GM21723 (cell line): ENCODE measurements around the gene MANSC1.

Experiments used
- ATAC-seq: cut with Tn5 transposase; IDR thresholded peaks from one replicate; pipeline ENCODE4 v1.9.1; 2021; ENCODE audit warnings: mild to moderate bottlenecking, moderate library complexity; ENCODE audit not compliant: unreplicated experiment

MANSC1 gene

DNA sequence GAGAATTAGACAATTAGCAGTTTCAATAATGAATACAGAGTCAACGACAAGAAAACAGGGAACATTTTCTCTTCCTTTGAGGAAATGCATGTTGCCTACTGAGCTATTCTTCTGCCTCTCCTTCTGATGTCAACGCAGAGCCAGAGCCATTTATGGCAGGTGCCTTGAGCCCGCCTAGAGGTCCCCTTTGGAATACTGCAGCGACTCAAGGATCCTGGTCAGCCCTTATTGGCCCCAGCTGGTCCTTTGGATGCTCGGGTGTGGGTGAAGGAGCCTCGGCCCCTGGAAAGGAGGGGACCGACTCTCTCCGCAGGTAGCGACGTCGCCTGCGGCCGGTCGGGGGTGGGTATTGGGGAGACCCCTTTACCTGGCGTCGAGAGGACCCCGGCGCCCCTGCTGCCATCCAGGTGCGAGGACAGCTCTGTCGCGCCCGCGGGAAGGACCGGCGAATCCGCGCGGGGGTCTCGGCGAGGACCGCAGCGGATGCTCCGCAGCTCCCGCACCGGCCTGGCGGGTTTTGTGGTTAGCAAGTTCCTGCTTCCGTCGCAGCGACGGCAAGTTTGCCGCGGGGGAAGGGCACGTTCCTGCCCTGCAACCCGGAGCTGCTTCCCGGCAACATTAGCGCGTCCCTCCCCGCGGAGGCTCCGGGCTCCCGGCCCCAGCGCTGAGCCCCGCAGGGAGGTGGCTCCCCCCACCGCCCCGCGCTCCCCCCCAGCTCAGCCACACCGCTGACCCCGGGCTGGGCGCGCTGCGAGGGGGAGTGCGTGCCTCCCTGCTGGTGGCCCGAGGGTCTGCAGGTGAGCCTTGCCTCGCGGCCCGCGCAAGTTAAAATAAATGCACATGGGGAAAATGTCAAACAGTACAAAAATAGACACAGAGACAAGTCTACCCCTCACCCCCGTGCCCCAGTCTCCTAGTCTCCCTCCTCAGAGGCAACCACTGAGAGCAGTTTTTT is at the start of gene MANSC1:
TSS of gene MANSC1 (minus strand) at position 532 of the 955 bp plus-strand sequence. CDS start 6,928 bp downstream, outside the sequence.
- no peak for ATAC-seq

DNA sequence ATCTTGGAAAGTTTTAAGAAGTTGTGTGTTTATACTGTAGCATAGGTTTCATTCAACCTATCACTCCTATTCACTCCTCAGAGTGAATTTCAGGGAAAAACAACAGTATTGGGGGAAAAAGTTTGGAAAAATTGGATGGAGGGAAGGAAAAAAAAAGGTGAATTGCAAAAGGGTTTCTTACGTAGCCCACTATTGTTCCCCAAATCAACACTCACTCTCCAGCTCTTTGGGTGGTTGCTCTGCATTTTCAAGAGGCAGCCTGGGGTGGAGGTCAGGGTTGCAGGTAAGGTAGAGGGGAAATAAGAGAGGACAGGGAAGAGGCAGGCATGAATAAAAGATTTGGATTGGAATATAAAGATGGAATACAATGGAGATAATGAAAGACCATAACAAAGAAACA is 49.1 kb upstream of the MANSC1 start:
- no peak for ATAC-seq

DNA sequence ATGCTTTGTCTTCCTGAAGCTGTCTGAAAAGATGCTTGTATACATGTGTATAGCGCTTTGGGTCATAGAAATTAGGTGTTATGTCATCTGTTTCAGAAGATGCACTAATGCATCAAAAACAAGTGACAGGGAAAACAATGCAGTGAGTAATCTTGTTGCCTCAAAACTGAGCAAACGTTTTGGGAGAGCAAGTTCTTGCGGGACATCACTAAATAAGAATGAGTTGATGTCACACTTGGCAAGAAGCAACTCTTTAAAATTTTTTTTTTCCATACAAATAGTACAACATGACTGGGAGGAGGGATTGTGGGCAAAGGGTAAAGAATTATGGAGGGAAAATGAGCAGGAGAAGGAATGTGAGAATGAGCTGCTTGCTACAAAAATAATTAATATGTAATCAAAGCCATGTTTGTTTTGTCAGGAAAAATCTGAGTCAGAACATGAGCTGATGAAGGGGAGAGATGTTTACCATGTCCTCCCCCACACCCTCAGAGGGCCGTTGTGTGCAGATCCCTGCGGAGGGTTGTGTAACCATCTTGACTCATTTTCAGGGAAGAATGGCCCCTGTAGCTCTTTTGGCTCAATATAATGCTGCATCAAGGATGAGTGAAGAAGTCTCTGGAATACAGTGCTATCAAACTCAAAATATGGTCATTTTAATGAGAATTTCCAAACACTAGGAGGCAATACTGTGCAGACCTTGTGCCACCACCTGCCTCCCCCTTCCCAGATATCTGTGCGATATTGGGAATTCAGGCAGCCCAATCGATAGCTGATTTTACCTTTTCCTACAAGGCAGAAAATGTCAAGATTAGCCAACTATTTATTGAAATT is 48.2 kb upstream of the MANSC1 start:
- ATAC-seq = no peak

DNA sequence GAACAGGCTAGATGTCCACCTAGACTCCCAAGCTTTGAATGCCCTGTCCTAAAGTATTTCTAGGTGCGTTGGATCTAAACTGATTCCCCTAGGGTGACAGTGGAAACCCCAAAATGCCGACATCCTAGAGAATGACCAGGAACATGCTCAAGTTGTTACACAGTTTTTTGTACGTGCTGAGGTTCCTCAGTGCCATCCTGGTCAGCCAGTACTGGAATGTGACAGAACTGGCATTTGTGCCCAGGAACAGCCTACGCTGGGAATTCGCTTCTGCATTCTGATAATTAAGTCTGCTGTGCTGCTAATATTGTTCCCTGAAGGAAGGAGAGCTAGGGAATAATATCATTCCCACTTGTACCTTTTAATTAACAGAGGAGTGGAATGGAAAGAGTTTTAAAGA is 47.1 kb upstream of the MANSC1 start:
- no peak for ATAC-seq

DNA sequence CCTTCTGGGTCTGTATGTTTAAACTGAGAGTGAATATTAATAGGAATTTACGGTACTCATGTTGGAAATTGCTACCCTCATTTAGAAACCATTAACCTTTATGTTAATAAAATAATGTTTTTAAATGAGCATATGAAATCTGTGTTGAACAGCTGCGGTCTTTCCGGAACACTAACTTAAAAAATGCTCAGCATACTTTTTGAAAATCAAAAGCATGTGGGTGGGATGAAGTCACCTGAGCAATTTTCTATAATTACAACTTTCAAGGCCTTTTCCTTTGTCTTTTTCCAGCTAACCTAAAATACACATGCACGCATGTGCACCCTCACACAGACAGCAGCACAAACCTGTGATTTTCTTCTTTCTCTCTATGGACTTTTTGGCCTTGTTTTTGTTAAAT is 46.7 kb upstream of the MANSC1 start:
- ATAC-seq = no peak

DNA sequence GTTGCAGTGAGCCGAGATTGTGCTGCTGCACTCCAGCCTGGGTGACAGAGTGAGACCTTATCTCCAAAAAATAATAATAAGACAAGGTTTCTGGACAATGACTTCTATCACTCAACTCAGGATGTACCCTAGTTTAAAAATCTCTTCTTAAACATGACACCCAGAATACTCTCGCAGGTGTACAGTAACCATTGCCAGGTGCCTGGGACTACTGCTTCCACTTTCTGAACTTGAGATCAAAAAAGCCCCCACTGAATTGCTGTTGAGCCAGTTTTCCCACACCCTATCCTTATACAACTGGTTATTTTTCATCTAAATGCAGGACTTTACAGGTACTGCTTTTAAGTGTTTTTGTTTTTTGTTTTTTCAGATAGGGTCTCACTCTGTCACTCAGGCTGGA is 43.1 kb upstream of the MANSC1 start:
- no peak for ATAC-seq

DNA sequence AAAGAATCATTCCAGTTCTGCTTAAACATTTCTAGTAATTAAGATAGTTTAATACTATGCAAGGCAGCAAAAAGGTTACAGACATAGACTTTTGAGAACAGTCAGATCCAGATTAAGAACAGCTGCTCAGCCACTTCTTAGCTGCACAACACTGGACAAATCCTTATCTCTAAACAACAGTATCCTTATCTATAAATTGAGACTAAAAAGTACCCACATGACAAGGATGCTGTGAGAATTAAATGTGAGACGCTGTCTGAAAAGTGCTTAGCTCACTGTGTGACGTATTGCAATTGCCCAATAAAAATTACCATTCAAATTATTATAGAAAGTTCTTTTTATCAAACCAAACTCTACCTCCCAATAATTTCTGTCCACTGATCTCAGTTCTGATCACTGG is 42.4 kb upstream of the MANSC1 start:
- no peak for ATAC-seq

DNA sequence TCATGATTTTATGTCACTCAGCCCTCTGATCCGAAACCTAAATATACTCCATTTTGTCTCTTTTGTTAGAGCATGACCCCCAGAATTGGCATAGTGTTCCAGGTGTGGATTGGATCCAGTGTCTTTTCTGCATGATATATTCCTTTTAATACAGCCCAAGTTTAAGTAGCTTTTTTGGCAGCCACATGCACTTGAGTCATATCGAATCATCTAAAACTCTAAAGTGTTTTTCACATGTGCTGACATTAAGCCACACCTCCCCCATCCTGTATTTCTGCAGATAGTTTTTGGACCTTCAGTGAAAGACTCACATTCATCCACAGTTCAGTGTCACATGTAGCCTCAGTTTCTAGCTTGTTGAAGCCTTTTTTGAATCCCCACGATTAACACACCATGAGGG is 37.5 kb upstream of the MANSC1 start:
- ATAC-seq = no peak

DNA sequence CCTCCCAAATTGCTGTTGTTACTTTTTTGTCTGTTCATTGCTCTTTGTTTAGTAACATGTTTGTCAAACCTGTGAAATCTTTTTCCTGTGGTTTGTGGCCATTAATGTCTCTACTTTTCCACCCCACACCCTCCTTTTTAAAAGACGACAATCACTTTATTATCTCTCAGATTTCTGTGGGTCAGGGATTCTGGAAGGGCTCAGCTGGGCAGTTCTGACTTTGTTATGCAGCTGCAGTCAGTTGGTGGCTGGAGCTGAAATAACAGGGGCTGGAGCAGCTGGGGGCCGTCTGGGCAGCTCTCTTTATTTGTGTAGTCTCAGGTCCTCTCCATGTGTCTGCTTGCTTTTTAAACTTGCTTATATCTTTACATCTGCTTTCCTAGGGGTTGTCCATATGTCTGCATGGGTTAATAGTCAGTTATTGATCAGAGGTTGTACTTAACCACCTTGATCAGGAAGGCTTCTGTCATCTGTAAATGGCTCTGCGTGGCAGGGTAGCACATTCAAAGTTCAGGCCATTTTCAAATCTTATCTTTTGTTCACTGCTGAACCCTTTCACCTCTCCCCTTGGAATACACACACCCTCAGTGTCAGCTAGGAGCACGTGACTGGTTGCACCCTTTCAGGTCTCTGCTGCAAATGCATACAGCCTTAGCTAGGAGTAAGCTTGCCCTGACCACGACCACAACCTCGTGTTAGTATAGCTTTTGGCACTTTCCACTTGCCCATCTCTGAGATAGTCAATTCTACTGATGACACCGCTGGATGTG is 34.7 kb upstream of the MANSC1 start:
- ATAC-seq = no peak

DNA sequence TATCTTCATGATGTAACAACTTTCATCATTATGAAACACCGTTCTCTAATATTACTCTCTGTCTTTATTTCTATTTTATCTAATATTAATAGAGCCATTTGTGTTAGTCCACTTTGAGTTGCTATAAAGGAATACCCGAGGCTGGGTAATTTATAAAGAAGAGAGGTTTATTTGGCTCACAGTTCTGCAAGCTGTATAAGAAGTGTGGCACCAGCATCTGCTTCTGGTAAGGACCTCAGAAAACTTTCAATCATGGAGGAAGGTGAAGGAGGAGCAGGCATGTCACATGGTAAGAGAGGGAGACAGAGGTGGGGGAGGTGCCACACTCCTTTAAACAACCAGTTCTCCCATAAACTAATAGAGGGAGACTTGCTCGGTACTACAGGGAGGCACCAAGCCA is 31.9 kb upstream of the MANSC1 start:
- ATAC-seq = no peak

DNA sequence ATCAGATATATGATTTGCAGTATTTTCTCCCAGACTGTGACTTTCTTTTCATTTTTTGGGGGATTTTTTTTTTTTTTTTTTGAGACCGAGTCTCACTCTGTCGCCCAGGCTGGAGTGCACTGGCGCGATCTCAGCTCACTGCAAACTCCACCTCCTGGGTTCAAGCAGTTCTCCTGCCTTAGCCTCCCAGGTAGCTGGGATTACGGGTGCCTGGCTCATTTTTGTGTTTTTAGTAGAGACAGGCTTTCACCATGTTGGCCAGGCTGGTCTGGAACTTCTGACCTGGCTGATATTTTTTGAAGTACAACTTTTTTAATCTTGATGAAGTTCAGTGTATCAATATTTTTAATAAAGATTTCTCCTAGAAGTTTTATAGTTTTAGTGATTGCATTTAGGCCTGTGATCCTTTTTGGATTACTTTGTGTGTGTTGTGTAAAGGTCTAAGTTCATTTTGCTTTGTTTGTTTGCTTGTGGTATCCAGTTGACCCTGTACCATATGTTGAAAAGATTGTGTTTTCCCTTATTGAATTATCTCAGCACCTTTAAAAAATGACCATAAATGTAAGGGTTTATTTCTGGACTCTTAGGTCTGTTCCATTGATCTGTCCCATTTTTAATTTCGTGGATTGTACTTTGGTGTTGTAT is 31.0 kb upstream of the MANSC1 start:
- ATAC-seq = no peak

DNA sequence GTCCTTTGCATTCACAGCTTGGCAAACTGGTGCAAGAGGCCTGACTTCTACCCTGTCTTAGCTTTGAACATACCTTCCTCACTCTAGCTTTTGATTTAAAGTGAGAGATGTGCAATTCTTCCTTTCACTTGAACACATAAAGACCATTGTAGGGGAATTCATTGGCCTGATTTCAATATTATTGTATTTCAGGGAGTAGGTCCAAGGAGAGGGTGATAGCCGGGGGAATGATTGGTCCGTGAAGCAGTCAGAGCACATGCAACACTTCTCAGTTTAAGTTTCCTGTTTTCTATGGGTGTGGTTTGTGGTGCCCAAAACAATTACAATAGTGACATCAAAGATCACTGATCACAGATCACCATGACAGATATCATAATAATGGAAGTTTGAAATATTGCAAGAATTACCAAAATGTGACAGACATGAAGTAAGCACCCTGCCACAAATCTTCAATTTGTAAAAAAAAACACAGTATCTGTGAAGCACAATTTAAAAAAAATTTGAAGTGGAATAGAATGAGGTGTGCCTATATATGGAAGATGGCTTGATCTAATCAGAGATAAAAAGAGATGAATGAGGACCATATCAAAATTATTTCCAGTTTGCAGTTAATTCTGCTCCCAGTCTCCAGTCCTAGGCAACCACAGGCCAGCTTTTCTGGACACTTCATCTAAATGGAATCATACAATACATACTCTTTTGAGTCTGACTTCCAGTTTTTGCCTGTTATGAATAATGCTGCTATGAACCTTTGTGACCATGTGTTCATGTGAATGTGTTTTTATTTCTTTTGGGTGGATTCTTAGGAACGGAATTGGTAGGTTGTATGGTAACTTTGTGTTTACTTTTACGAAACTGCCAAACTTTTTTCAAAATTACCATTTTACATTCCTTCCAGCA is 30.0 kb upstream of the MANSC1 start:
- no peak for ATAC-seq

DNA sequence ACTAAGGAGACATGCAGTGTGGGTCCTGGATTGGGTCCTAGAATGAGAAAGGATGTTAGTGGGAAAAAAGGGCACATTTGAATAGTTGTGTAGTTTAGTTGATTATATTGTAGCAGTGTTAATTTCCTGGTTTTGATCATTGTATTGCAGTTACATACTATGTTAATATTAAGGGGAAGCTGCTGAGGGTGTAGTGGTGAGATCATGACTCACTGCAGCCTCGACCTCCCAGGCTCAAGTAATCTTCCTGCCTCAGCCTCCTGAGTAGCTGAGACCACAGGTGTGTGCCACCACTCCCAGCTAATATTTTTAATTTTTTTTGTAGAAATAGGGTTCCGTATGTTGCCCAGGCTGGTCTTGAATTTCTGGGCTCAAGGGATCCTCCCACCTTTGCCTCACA is 28.6 kb upstream of the MANSC1 start:
- ATAC-seq = no peak

DNA sequence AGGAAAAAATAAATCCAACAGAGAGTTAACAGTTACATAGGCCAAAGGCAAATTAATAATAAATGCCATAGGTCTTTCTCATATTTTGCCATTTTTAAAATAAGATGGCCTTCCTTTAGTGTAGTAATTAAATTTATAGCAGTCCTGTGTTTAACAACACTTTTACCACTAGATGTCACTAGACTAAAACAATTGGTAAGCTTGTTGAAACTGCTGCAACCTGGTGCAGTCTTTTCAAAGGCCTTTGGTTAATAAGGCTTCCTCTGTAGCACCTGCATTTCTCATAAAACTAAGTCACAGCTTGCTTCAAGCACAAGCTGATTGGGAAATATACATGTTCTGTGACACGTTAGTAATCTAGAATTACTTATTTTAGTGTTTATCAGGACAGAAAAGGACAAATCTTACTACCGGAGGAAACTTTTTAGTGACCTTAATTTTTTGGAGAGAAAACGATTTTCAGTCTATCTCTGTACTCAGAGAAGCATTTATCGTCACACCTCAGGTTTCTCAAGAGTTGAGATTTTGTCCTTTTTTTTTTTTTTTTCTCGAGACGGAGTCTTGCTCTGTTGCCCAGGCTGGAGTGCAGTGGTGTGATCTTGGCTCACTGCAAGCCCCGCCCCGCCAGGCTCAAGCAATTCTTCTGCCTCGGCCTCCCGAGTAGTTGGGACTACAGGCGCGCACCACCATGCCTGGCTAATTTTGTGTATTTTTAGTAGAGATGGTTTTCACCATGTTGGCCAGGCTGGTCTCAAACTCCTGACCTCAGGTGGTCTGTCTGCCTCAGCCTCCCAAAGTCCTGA is 26.8 kb upstream of the MANSC1 start:
- ATAC-seq = peak; percentile 78

DNA sequence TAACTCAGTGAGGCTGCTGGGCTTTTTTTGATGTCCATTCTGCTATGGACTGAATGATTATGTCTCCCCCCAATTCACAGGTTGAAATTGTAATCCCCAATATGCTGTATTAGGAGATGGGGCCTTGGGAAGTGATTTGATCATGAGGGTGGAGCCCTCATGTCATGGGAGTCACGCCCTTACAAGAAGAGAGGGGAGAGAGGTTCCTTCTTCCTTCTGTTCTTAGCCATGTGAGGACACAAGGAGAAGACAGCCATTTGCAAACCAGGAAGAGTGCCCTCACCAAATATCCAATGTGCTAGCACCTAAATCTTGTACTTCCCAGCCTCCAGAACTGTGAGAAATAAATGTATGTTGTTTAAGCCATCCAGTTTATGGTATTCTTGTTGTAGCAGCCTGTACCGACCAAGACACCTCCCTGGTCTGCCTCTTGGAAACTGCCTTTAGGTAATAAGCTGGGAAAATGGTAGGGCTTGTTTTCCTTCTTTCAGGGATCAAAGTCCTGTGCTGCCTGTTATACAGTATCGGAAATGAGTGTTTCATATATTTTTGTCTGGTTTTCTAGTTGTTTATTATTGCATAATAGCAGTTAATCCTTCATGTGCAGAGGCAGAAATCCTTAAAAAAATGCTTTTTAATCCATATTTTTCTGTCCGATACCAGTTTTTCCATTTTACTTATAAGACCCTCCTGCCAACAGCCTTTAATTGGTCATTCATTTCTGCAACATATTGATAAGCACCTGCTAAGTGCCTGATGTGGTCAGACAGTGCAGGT is 23.1 kb upstream of the MANSC1 start:
- ATAC-seq = no peak

DNA sequence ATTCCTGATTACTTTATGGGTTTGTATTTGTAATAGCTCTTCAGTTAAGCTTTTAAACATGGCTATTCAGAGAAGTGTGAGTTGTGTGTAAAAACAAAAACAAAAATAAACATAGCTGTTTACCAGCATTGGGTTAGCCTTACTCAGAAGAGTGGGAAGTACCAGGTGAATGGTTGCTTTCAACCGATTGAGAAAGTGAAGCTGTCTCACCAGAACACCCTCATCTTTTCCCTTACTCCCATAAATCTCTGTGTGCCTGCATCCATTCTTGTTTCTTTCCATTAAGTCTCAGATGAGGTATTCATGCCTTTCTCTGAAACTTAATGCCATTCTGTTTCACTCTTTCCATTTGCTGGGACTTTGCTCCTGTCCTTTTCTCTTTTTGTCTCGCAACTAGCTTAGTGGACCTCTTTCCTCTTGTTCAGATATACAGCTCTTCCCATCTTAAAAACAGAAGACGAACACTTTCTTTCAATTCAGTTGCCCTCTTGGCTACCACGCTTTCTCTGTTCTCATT is 17.5 kb upstream of the MANSC1 start:
- no peak for ATAC-seq

DNA sequence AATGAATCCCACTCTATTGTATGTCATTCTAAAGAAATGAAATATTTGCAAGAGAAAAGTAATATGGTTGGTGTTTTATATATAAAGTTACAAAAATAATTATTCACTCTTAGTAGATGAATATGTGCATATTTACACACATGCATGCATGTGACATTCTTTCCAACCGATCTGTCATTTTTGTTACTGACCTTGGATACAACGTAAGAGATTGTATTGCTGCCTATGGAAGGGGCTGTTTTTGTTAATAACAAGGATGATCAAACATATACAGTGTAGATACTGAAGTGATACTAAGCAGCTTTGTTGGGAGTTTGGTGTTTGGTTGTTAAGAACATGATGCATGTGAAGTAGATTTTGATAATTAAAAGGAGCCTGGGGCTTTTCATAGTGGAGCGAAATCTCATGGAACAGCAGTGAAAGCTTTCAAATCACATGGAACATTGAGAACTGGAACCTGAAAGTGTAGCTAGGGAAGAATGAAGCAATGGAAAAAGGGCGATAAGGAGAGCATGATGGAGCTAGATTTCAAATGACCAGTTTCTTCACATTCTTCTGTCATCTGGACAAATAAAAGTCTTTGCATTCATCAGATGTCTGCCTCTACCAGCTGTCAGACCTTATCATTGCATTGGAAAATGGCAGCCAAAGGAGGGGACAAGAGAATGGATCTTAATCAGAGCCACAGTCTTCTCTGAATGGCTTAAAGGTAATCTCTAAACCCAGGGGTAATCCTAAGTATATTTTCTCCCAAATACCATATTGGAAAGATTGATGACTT is 16.8 kb upstream of the MANSC1 start:
- ATAC-seq = no peak
